ENCODE results near the gene RBBP8NL.
A peak's percentile ranks its signal among the peaks of the same experiment; 100 is the strongest.

Gene RBBP8NL

DNA sequence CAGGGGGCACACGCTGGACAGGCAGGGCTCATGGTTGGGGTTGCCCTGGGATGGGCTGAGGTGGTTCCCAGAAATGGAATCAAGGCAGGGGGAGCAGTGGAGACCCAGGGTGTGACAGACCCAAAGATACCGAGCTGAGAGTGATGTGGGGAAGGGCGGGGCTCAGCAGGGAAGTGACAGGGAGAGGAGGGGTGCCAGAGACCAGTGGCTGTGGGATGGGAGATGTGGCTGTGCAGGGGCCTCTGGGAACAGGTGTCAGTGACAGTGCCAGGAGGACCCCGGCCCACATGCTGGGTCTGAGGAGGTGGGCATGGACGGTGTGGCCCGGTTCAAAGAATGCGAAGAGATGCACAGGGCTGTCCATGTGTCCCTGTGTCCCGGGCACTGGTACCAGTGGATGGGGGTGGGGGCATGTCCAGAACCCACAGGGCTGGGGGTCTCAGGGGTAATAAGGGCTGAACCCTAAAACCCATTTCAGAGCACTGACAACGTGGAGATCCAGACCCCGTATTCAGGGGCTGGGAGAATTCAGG is 21.3 kb downstream of the RBBP8NL start:
- no peak for DNase-seq

DNA sequence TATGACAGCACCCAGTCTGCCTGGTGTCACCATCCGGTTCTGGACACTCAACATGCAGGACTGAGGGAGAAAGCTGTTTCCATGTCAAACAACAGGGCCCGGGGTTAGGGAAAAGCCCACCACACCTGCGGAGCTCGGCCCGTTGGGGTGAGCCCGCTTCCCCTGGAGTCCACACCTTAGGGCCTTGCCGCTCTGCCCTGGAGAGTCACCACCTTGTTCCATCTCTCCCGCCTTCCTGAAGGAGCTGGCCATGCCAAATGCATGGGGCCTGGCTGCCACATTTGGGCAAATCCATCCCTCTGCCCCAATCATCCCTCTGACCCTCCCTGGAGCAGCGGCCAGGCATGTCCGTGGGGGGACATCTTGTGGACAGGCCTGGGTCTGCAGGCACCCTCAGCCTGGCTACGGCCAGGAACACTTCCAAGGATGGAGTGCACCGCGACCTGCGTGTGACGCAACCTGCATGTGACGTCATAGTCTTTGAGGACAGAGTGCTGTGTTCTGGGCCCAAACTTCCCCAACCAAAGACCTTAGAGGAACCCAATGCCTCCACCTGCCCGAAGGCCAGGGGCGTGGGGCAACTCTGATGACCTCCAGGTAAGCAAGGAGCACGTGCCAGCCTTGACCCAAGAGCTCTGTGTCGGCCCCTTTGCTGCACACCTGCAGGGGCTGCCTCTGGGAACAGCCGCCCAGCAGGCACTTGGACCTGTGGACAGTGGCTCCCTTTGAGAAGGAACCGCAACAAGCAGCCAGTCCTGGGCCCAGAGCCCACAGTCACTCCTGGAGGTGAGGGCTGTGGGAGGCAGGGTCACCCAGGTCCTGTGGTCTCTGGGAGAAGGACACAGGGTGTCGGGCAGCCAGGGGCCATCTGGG is 22.0 kb downstream of the RBBP8NL start:
- DNase-seq, result peak in 1 of 2 experiments; percentile 8

DNA sequence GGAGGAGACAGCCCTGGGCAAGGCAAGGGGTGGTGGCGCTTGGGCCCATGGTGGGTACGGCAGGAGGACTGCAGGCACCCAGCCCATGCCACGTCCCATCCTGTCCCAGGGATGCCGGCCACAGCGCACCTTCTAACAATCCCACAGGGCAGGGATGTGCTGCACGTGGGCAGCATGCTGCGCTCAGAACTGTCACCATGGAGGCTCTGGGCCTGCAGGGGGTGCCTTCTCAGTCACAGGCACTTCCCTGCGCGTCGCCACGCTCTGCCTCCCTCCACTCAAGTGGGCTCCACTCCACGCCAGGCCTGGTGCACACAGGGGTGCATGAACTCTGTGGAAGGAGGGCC is 22.6 kb downstream of the RBBP8NL start:
- no peak for DNase-seq

DNA sequence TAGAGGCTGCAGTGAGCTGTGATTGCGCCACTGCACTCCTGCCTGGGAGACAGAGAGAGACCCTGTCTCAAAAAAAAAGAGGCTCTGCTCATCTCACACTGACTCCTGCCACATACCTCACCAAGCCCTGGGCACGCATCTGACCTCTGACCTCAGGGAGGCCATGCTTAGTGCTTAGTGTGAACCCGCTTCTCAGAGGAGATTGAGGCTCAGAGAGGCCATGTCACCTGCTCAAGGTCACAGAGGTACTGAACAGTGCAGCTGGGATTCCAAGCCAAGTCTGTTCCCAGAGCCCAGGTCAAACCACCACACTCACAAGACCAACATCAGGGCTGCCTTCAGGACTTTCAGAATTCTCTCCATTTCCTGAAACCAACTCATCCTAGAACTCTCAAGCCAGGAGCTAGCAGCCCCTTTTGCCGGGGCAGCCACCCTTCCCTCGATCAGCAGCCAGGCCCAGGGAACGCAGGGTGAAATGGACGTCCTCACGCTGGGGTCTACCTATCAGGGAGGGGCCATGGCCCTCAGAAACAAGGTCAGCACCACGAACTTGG is 23.1 kb downstream of the RBBP8NL start:
- no peak for DNase-seq

DNA sequence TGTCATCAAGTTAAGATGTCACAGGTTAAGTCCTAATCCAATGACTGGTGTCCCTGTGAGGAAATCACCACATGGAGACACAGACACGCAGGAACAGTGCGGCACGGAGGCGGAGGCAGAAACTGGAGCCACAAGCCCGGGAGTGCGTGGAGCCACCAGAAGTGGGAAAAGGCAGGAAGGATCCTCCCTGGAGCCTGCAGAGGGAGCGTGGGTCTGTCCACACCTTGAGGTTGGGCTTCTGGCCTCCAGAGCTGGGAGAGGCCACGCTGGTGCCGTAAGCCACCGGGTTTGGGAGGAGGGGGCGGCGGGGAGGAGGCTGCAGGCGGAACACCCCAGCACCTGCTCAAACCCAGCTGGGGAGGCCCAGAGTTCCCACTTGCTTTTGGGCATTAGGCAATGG is 24.0 kb downstream of the RBBP8NL start:
- no peak for DNase-seq

DNA sequence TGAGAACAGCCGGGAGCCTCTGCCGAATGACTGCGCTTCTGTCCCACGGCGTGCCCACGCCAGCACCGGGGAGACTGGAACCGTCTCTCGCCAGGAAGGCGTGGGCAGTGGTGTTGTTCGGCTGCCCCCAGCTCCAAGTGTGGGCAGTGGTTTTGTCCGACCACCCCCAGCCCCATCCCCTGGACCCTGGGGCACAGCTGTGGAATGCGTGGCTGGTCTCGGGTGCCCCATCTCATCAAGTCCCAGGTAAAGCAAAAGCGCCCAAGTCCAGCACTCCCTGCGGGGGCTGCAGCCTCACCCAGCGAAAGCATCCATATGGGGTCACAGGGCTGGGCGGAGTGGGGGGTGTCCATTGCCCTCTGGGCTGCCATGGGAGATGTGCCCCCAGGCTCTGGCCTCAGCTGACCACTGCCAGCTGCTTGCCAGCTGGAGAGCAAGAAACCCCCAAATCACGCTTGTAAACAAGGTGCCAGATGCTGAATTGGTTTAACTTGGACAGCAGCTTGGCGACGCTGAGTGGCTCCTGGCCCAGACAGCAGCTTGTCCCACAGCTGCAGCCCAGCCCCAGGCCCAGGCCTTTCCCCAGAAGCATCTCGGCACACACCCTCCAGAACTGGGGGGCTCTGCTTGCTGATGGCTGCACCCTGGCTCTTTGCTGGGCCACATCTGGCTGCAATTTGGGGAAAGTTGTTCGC is 24.7 kb downstream of the RBBP8NL start:
- DNase-seq, result no peak

DNA sequence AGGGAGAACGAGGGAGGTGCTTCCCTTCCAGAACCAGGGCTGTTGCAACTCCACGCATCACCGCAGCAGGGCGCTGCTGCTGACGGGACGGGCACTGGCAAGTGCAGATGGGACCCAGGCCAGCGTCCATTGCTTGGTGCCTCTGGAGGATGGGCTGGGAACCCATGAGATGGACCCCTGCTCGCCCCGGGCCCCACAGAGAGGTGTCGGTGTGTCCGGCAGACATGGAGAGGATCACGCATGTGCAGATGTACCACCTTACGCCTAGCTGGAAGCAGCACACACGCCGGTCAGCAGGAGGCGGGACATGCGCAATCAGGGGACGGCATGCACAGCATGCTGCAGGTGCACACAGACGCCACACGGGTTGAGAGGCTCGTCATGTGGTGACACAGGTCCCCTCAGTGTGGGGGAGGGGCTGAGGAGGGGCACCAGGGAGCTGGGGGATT is 26.0 kb downstream of the RBBP8NL start:
- DNase-seq, result no peak

DNA sequence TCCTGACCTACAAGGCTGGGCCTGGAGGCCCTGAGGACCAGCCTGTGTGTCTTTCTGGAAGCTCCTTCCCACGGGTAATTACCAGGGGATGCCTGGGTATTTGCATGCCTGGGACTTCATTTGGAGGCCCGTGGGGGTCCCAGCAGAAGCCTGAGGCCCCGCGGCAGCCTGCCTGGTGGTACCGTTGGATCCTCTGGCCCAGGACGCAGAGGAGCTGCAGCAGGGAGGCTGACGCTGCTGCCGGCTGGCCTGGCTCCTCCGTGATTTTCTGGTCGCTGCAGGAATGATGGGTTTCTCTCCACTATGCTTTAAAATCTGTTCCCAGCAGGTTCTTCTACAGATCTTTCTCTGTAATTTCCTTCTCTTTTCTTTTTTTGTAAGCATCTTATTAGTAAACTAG is 26.8 kb downstream of the RBBP8NL start:
- DNase-seq, result no peak

DNA sequence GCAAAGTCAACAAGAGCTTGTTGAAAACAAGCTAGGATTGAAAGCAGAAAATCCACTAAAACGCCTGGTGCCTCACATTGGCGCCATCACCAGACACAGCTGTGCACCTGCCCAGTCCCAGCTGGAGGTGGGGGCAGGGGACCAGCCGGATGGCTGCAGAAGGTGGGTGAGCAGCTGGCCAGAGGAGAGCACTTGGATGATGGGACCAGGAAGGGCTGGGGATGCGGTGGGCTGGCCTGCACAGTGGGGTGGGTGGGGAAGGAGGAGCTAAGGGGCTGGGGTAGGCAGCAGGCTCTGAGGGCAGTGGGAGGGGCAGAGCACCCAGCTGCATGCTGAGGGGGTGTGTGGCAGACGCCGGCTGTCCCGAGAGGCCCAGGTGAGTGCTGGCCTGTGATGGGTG is 27.3 kb downstream of the RBBP8NL start:
- DNase-seq, result no peak

DNA sequence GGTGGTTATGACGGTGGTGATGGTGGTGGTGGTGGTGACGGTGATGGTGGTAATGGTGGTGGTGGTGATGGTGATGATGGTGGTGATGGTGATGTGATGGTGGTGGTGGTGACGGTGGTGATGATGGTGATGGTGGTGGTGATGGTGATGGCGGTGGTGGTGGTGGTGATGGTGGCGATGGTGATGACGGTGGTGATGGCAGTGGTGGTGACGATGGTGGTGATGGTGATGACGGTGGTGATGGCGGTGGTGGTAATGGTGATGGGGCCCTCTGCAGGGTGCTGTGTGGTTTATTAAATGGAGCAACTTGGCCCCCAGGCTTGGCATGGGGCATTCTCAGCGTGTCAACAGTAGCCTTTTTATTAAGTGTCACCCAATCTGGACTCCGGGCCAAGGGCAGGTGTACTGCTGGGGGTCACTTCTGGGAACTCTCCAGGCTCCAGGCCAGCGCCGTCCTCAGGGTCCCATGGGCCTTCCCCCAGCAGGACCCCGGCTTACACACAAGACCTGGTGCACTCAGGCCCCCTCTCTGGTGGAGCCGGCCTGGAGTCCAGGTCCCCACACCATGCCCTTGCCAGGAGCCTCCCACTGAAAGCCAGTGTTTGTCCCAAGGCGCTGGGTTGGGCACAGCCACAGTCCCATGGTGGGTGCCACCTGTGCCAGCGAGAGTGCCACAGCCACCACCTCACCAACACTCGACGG is 29.1 kb downstream of the RBBP8NL start:
- no peak for DNase-seq

DNA sequence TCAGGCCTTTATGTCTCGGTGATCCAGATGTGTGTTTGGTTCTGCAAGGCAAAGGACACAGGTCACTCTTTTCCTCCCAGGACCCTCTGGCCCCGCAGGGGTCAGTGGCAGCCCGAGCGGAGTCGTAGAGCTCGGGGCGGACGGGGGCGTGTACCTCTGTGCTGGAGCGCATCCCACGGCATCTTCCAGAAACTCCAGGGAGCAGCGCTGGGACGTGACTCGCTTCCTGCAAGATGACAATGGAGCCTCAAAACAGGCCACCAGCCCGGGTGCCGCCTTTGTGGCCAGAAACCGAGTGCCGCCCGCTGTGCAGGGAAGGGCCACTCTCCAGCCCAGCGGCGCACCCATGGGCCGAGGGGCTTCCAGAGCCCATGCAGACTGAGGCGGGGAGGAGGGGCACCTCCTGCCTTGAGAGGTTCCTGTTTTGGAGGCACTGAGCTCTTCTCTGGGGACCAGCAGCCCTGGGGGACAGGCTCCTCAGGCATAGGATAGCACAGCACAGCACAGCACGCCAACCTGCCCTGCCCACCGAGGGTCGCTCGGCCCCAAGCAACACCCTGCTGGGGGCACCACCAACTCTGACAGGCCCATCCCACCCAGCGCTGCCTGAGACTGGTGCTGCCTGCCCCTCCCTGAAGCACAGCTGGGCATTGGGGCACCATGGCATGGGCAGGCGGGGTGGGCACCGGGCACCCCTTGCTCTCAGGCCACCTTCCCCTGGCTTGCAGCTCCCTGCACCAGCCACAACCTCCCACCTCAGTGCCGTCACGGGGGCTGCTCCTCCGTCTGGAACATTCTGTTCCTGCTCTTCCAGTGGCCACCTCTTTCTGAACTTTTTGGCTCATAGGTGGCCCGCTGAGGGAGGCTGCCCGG is 30.7 kb downstream of the RBBP8NL start:
- no peak for DNase-seq

DNA sequence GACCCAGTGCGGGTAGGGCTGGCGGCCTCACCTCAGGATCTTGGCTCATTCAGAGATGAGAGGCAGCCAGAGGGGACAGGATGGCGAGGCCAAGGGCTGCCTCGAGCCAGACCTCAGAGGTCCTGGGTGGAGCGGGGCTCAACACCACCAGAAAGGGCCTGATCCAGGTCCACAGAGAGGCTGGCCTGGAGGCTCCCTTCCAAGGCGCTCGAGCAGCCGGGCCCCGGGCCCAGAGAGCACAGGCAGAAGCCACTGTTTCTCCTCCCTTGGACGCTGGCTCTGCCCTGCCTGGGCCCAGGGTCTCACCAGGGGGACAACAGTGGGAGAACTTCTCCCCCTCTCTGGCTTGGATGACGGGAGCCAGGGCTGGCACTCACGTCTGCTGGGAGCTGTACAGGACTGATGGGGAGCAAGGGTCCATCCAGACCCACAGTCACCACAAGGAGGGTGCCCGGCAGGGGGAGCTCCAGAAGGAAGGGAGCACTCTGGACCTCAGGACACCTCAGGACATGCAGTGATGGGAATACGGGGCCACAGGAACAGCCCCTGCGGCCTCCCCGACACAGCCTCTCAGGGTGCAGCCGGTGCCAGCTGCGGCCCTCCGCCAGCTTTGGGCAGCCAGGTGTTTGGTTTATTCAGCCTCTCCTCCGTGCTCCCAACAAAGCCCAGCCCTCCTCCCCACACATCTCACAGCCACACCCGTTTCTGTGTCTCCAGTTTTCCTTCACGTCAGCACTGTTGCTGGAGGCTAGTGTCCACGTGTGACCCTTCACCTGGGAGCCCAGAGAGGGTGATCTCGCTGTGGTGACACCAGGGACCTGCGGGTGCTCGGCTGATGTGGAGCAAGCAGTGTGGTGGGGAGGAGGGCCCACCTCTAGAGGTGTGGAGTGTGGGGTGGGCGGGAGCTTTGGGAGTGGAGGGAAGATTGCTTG is 31.8 kb downstream of the RBBP8NL start:
- DNase-seq, result no peak

DNA sequence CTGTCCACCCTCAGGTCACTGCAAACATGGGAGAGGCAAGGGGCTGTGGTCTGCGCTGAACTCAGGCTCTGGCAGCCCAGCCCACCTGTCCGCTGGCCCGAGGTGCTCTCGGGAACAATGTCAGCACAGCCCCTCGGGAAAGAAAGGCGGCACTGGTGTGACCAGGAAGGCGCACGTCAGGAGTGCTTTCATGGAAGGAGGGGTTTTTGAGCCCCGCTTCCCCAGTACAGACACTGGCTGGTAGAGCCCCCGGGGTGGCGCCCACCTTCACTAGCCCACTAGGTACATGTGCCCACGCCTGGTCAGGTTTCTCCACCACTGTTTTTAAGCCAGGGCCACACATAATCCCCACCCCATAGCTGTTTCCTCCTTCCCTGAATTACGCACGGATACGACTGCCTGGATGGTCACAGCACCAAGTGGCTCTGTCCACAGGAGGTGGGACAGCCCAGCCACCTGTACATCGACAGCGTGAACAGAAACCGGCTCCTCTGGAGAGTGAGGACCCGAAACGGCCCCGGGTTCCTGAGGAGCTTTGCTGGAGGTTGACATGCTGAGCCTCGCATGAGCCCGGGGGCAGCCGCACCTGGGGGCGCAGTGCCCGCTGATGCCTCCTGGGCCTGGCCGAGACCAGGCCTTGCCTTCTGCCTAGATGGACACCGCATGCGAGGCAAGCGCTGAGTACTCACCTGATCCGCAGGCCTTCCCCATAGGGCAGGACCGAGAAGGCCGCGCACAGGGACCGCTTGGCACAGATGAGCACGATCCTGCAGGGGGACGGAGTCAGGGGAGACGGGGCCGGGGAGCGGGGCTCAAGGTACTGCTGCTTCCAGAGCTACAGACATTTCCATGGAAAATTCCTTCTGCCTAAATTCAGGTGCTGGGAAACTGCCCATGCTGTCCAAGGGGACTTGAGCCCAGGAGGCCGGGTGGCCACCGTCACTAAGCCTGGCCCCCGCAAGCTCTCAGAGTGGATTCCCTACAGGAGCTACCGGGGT is 32.8 kb downstream of the RBBP8NL start:
- no peak for DNase-seq

DNA sequence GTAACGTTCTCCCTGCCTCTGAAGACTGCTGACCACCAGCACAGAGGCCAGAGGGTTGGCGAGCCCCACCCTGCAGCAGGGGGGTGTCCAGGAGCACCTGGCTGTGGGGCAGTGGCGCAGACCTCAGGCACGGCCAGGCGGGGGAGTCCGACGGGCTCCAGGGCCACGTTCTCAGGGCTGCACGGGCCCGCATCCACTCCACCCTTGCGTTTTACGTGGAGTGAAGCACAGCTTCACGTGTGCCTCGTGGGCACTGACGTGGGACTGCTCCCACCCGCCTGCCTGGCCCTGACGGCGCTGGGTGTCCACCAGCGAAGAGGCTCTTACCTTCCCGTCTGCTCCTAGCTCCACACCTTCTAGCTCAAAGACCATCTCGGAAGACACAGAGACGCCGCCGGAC is 33.5 kb downstream of the RBBP8NL start:
- no peak for DNase-seq

DNA sequence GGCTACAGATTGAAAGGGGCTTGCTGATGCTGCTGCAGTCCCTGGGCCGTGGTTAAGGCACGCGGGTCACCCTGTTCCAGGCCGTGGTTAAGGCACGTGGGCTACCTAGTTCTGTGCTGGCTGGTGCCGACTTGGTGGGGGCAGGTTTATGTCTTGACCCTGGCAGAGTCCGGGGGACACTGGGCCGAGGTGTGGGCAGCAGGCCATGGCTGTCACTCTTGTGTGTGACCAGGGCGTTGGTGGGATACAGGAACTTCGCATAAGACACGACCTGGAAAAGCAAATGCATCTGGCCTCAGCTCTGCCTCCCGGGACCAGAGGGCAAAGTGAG is 34.0 kb downstream of the RBBP8NL start:
- DNase-seq, result no peak

DNA sequence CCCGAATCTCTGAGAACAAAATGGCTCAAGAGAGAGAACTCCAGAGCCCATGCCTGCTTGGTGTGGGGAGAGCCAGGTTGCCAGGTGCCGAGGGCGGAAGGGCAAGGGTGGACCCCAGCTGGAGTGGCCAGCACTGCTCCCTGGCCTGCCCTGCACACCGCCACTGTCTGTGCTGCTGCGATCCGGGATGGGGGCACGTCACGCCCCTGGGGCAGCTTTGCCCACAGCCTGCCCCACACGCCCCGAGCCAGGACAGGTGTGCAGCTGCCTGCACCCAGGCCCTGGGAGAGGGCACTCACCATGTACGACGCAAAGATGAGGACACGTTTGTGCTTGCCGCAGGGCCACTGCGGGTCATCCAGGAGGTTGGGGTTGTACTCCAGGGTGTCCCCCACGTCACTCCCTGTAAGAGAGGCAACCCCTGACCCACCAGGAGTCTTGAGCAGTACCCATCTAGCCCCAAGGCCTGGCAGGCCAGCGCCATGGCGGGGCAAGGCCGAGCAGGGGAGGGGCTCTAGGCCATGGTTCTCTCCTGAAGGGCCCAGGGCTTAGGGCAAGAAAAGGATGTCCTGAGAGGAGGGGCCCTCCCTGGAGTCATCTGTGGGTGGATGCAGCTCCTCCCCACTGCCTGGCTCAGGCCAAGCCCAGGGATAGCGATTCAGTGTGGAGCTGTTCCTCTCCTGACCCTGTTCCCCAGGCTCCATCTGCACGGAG is 34.6 kb downstream of the RBBP8NL start:
- DNase-seq, result no peak

DNA sequence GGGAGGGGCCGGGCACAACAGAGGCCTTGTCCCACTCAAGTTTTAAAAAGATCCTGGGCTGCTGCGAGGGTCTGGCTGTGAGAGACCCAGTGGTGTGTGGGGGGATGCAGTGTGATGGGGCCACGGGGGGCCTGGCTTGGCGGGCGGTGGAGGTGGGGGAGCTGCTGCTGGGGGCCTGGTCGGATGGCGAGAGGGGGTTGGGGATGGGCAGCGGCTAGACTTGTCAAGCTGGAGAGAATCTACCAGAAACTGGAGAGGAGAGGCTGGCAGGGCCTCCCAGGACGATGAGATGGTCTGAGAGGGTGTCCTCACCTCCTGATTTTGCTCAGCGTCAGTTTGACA is 35.3 kb downstream of the RBBP8NL start:
- no peak for DNase-seq

DNA sequence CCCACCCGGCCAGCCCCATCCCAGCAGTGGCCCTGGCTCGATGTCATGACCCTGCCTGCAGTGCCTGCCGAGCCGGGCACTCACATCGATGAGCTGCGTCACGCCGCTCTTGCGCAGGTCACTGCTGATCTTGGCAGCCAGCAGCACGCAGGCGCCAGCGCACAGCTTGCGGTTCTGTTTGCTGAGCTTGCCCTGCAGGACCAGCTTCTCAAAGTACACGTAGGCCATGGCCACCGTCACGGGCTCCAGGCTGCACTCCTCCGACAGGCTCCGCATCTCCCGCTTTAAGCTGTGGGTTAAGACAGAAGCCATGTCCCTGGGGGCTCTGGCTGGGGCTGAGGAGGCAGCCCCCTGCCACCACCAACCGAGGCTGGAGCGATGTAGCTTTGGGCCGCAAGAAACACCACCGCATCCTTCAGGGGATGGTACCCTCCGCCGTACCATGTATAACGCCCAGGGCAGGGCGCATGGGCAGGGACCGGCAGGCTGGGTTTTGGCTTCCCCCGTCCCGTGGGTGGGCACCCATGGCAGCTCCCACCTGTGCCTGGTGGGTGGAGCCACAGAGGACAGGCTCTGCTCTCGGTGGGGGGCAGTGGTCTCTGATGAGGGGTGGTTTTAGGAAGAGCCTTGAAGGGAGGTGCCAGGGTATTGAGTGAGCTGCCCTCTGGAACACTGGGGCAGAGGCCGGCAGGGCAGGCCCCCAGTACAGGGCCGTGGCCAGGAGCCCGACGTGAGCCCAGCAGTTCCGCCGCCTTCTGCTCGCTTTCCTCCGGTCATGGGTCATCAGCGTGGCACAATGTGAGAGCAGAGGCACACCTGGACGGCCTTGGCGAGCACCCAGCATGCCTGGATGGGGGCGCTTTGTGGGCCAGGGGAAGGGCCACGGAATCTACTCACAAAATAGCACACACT is 35.9 kb downstream of the RBBP8NL start:
- DNase-seq, result no peak

Measured in AML-193 (cell line).